Sigmoid colon (tissue), 4 donors: ENCODE data around the gene DLG1.

ENCODE experiments used
- EP300 ChIP-seq, 4 donors: sonication (generic); formaldehyde crosslinking; IDR thresholded peaks; one replicate each; pipeline ENCODE4 v1.6.1; 2017; ENCODE audit warnings: antibody characterized with exemption in 4 of 4
- POLR2AphosphoS5 ChIP-seq, 4 donors: sonication (generic); formaldehyde crosslinking; IDR thresholded peaks; one replicate each; pipeline ENCODE4 v1.6.1; 2017; ENCODE audit warnings: antibody characterized with exemption in 4 of 4
- TF ChIP-seq, protein P1 (sequence below), 4 experiments: fragments of 450-650 bp in 3 of 4; fragments of 200-600 bp in 1 of 4; IDR thresholded peaks; one replicate each; pipeline ENCODE4 v1.5.1; 2016 to 2019; ENCODE audit warnings: antibody characterized with exemption in 4 of 4, mild to moderate bottlenecking in 3 of 4, moderate library complexity in 2 of 4

DNA sequence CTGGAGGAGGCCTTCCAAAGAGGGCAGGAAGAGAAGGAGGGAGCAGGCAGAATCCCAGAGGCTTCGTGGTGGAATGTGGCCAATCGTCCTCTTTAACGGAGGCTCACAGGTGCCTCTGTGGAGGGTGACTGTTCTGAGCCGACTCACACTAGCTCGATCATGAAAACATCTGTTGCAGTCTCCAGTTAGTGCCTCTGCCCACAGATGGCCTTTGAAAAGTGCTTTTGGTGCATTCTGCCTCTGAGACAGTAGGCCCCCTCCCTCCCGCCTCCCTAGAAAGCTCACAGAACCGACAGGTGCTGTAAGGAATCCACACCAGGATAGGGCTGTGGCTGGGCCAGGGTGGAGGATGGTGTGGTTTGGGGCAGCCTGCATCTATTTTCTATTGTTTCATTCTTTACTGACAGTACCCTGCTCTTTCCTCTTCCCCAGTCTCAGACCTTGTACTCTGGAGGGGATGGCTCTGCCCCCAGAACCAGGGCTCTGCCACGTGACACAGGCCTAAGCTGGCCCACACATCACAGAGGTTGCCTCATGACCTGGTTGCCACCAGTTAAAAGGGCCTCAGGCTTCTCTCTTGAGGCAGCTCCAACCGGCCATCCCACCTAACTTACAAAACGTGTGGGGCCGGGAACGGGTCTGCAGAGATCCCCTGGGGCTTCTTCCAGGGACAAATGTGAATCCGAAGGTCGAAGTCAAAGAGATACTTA, 302.6 kb downstream of the DLG1 start:
- TF ChIP-seq, protein P1, sequence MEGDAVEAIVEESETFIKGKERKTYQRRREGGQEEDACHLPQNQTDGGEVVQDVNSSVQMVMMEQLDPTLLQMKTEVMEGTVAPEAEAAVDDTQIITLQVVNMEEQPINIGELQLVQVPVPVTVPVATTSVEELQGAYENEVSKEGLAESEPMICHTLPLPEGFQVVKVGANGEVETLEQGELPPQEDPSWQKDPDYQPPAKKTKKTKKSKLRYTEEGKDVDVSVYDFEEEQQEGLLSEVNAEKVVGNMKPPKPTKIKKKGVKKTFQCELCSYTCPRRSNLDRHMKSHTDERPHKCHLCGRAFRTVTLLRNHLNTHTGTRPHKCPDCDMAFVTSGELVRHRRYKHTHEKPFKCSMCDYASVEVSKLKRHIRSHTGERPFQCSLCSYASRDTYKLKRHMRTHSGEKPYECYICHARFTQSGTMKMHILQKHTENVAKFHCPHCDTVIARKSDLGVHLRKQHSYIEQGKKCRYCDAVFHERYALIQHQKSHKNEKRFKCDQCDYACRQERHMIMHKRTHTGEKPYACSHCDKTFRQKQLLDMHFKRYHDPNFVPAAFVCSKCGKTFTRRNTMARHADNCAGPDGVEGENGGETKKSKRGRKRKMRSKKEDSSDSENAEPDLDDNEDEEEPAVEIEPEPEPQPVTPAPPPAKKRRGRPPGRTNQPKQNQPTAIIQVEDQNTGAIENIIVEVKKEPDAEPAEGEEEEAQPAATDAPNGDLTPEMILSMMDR (IDR thresholded peaks at IDR 0.05), result no peak
- TF ChIP-seq EP300 (IDR thresholded peaks at IDR 0.05) (no peak), POLR2AphosphoS5 (IDR thresholded peaks at IDR 0.05) (no peak)
